Measurements from ENCODE around the gene ZFP62.

ZFP62 gene

DNA sequence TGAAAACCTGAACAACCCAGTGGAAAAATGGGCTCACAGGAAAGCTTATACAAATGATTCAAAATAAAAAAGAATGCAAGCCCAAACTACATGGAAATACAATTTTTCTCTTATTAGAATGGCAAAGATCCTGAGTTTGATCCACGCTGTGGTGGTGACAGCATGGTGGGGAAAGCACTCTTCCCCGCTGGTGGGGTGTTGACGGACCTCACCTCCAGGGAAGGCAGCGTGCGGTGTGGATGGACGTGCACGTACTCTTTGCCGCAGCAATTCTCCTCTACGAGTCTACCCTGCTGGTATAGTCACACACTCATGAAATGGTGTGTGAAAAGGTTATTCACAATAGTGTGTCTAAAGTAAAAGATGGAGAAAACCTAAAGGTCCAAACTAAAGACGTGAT lies 5.9 kb upstream of the ZFP62 start:
- DNase-seq: no peak

DNA sequence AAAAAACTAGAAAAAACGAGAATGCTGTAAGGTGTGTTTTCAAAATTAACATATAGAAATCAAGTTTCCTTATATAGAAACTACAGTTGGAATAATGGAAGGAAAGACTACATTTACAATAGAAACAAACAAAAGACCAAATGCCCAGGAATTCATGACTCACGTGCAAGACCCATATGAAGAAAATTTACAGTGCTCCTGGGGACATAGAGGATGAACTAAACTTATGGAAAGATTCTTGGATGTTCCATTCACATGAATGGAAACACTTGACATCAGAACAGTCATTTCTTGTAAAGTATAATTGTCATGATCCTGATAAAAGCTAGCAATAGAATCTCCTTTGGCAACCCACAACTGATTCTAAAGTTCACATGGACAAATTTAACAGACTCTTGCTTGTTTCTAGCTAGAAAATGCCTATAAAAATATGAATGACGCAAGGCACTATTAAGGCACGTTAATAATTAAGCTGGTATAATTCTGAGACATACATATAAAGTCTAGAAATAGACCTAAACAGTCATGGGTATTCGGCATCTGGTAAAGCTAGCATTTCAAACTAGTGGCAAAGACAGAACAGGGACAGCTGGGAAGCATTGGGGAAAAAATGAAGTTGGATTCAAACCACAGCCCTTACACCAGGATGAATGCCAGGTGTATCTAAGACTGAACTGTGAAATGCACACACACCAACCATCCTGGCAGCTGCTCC lies 5.1 kb upstream of the ZFP62 start:
- DNase-seq: no peak

DNA sequence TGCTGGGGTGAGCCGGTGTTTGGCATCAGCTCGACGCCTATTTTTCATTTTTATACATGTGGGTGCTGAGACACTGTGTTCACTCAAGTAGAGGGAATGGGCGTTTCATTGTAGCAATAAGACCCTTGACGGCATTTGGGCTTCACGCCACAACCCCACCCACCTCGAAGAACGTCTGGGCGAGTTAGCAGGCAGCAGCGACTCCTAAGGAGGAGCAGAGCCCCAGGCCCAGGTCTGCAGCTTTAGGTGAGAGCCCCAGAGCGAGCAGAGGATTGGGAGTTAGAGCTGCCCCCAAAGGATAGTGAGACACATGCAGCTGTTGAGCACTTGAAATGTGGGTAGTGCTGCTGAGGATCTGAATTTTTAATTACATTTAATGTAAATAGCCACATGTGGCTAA lies 1.6 kb upstream of the ZFP62 start:
- no peak for DNase-seq

DNA sequence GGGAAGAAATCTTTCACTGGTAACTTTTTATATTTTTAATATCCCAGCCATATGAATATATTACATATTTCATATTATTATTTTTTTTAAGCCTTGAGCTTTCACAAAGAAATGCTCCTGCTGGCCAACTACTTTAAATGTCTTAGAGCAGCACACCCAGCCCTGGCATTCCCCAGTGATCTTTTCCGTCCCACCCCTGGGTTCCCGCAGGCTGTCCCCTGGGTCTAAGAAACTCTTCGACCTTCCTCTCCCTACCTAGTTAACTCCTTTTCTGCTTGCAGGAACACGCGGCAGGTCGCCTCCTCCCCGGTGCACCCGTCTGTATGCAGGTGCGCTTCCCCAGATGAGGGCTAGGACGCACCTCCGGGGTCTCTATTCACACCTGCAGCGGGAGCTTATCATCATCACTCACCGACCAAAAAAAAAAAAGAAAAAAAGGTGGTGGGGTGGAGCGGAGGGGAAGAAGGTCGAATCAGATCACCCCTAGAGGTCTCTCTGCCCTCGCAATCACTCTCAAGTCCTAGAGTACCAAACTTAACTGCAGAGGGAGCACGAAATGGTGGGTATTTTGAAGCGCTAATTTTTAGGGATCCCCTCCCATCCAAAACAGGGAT lies 696 bp downstream of the ZFP62 start:
- DNase-seq: no peak

DNA sequence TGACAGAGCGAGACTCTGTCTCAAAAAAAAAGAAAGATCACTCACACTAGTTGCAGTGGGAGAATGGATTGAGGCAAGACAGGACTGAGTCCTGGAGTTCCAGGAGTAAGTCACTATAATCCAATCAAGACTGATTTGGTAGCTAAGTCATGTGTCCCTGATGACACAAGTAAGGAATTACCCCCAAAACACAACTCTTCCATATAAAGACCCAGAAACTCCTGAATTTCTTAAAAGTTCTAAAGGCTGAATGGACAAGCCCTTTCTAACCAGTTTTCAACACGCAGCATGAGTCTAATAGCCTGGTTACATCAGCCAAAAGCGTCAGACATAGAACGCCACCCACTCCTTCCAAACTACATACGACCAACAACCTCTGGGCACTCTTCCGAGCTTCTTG lies 2.5 kb downstream of the ZFP62 start:
- no peak for DNase-seq

DNA sequence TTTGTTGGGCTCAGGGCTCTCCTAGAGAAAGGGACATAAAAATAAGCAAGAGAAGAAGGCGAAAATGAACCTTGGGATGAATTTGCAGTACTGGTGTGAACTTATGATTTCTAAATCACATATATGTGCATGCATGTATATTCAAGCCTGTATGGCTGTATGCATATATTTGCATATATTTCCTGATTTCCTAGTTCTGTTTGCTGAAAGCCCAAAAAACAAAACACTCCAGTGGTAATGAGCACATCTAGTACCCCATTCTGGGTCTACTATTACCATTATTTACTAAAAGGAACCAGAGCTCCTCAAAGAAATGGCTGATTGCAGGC lies 7.3 kb downstream of the ZFP62 start:
- DNase-seq: no peak

DNA sequence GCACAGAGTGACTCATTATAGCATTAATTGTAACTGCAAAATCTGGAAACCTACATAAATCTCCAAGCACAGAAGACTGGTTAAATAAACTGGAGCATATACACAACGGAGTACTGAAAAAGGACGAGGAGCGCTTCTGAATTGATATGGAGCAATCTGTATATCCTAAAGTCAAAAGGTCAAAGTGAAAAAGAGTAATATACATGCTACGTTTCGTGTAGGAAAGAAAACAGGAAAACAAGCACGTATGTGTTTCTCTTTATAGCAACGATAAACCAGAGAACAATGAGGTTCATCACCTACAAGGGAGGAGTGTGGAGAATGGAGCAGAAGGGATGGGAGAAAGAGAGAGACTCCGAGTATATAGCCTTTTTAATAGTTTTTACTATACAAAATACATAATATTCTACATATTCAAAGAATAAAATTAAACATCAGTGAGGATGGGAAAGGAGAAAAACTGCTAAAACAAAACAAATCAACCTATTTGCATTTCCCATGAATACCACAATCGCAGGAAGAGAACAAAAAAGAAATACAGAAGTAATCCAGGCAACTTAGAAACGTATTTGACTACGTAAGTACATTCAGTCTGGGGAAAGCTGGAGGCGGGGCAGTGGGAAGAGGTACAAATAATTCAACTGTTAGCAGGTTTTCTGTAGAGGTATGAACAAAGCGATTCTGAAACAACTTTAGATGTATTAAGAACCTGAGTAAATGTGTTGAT lies 7.8 kb downstream of the ZFP62 start:
- no peak for DNase-seq

DNA sequence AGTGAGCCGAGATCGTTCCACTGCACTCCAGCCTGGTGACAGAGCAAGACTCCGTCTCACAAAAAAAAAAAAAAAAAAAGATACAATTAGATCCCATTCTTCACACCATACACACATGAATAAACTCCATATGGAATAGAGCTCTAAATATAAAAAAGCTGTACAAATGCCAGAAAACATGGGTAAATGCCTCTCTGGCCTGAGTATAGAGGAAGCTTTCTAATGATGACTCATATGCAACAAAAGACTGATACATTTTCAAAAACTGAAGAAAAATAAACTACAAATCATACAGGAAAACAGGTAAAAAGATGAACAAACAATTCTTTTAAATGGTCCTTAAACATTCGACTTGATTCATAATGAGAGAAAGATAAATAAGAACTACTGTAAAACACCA lies 8.6 kb downstream of the ZFP62 start:
- DNase-seq: no peak

DNA sequence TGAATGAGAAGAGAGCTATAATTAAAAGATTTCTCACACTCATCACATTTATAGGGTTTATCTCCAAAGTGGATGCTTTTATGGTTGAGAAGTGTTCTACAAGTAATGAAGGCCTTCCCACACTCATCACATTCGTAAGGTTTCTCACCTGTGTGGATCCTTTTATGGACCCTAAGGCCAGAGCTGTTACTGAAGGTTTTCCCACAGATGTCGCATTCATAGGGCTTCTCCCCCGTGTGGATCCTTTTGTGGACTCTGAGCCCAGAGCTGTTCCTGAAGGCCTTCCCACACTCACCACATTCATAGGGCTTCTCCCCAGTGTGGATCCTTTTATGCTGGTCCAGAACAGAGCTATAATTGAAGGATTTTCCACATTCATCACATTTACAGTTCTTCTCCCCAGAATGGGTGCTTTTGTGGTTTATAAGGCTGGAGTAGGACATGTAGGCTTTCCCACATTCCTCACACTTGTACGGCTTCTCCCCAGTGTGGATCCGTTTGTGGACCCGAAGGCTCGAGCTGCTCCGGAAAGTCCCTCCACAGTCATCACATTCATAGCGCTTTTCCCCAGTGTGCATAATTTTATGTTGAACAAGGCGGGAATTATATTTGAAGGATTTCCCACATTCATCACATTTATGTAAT lies 10.5 kb downstream of the ZFP62 start:
- no peak for DNase-seq

DNA sequence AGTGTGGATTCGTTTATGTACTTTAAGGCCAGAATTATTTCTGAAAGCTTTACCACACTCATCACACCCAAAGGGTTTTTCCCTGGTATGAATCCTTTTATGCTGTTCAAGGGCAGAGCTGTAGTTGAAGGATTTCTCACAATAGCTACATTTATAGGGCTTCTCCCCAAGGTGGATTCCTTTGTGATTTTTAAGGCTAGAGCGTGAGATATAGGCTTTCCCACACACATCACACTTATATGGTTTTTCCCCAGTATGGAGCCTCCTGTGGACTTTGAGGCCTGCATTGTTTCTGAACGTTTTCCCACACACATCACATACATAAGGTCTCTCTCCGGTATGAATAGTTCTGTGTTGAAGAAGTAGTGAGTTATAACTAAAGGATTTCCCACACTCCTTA lies 11.2 kb downstream of the ZFP62 start:
- no peak for DNase-seq

DNA sequence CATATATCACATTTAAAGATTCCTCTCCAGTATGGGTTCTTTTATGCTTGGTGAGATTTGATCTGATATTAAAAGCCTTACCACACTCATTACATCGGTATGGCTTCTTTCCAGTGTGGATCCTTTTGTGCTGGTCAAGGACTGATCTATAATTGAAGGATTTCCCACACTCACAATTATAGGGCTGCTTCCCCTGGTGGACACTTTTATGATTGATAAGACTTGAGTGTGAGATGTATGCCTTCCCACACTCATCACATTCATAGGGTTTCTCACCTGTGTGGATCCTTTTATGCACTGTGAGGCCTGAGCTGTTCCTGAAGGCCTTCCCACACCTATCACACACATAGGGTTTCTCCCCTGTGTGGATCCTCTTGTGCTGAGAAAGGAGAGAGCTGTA lies 12.2 kb downstream of the ZFP62 start:
- no peak for DNase-seq

DNA sequence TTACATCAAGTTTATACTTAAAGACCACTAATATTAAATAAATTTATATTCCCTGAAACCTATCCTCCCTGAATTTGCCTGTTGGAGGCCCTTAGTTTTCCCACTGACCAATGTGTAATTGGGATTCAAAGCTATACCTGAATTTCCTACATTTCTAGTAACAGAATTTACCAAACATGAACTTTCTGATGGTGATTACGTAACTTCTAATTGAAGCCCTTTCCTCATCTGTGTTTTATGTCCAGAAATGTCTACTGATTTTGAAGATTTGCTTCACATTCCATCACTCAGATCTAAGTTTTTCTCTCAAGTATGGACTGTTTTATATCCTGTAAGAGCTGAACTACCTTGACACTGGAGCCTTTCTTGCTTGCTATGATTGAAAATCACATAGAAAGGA lies 12.8 kb downstream of the ZFP62 start:
- no peak for DNase-seq

DNA sequence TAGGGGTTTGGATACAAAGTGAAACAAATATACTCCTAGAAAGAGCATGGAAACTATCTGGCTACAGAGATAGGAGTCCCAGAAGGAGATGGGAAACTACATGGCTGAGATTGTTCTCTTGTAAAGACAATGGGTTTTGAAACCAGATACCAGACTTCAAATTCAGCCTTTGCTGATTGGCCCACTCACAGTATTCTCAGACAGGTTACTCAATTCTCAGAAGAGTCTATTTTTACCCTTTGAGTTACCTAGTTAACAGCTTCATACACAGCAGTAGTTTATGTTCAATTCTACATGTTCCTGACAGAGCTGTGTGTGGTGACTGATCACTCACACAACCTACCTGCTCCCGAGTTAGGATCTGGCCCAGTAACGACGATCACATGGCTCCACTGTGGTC lies 14.1 kb downstream of the ZFP62 start:
- DNase-seq: no peak

DNA sequence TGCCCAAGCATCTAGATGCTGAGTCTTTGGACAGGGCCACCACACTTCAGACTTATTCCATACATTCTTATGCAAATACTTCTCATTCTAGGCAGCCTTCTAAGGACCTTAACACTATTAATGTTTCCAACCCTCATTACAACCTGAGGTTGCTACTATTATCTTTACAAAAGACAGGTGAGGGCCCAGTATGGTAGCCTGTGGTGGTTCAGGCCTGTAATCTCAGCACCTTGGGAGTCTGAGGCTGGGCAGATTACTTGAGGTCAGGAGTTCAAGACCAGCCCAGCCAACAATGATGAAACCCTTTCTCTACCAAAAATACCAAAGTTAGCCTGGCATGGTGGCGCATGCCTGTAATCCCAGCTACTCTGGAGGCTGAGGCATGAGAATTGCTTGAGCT lies 16.2 kb downstream of the ZFP62 start:
- DNase-seq: no peak

DNA sequence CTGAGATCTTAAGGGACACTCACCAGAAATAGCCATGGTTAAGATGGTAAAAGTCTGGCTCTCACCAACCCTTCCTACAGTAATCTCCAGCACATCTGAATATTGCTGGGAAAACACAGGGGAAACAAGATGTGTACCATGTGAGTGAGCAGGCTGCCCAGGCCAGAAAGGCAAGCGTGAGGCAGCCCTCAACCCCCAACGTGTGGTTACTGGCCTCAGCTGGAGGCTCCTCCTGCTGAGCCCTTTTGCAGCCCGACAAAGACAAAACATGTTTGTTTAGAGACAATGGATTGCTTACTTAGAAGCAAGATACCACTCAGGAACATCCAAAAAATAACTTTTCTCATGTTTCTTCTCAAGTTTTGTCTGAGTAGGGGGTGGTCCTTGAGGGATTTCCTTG lies 16.6 kb downstream of the ZFP62 start:
- no peak for DNase-seq

DNA sequence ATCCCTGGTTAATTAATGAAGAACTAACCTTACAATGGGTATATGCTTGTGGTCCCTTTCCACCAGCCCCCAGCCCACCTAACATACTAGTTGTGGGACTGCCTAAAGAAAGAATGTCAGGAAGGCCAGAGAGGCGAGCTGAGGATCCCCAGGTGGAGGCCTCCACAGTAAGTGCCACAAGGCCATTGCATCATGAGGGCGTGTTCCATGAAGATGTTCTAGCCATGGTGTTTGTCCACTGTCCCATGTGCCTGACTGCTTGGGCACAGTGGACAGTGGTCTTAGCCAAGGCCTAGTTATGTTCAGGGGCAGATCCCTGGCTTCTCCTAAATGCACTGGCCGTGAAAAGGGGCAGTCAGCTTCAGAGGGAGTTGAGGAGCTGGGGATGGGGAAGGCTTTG lies 21.1 kb downstream of the ZFP62 start:
- DNase-seq: no peak

DNA sequence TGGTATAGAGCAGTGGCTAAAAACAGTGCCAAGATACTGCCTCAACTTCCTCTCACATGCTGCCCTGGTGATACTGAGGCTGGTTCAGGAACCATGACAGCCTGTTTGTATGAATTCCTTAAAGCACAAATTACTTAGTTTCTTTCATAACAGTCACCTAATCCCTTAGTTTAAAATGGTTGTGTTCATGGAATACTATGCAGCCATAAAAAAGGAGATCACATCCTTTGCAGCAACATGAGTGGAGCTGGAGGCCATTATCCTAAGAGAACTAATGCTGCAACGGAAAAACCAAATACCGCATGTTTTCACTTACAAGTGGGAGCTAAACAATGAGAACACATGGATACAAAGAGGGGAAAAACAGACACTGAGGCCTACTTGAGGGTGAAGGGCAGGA lies 21.8 kb downstream of the ZFP62 start:
- DNase-seq: no peak

DNA sequence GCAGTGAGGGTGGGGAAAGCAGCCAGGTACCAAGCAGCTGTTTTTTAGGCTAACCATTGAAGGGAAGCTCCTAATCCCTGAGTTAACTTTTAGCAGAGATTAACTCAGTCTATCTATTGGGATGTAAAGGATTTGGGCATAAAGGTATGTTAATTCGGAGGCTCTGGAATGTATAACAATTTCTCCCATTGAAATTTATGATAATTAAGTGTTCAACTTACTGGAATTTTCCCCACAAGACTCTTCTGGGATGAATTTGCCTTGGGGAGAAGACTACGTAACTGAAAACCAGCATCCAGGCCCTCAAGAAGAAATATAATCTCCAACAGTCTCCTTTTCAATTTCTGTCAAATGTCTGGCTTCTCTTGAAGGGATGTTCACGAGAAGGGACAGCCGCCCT lies 23.6 kb downstream of the ZFP62 start:
- DNase-seq: no peak

DNA sequence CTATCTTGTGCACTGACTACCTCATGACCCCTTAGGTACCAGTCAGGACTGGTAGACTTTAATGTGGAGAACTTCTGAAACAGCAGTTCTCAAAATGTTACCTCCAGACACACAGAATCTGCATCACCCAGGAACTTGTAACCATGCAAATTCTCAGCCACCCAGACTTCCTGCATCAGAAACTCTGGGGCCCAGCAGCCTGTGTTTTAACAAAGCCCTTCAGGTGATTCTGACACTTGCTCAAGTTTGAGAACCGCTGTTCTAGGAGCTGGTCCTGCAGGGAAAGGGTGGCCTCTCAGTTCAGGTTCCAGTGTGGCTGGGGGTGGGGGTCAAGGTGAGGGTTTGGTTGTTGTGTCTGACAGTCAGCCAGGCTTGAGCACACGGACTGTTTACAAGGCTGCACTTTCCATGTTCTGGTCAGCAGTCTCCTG lies 28.4 kb downstream of the ZFP62 start:
- no peak for DNase-seq

DNA sequence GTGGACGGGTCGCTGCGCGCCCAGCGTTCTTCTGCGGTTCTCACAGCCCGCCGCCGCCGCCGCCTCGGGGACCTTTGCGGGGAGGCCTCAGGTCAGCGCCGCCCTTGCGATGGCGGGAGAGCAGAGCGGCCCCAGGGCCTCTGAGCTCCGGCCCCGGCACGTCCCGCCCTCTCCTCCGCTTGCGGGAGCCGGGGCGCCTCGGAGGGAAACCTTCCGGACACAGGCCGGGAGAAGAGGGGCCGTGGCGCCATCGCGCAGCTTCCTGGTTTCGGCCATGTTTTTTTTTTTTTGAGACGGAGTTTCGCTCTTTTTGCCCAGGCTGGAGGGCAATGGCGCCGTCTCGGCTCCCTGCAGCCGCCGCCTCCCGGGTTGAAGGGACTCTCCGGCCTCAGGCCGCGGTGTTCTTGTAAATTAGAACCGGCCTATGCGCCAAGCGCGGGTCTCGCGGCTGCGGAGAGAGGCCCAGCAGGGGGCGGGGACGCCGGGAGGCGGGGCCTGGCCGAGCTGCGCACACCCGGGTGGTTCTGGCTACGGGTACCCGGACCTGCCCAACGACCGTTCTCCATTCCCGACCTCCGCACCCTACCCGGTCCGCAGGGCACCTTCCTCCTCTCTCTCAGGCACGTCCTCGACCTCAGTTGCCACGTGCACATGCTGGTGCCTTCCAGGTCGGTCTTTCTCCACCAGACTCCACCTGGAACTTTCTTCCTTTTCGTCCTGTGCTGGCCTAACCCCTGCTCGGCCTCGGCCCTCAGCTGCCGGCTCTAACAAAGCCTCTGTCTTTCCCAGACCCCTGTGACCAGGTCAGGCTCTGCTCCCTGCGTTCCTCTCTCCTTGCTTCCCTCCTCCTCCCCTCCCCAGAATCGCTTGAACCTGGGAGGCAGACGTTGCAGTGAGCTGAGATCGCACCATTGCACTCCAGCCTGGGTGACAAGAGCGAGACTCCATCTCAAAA lies 29.7 kb downstream of the ZFP62 start:
- peak; percentile 88 for DNase-seq

DNA sequence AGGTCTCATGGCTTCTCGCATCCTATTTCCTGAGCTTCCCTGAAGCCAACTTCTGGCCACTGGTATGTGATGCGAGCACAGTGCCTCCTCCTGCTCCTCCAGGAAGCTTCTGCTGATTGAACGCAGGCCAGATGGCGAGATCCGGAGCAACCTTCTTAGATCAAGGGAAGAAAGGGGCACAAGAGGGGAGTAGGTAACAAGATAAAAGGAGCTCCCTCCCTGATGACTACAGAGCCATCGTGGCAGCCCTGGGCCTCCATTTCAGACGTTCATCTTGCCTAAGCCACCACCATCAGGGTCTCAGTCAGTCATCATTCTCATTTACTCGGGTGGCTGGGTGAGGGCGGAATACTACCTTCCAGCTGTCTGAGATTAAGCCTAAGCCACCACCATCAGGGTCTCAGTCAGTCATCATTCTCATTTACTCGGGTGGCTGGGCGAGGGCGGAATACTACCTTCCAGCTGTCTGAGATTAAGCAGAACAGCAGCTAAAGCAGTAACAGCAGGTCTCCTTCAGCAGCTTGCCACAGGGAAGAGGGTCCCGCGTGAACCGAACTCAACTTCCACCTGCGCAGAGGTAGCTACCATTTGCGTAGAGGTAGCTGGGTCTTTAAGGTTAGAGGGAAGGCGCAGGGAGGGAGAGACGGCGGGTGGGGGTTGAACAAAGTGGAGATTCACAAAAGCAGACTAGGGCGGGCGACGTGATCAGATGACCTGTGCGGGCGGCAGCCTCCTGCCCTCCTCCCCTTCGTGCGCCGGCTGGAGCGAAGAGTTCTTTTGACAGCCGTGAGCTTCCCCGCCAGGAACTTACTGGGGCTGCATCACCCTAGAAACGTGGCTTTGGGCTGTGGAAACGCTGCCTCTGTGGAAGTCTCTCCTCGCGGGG lies 30.6 kb downstream of the ZFP62 start:
- peak; percentile 61 for DNase-seq

DNA sequence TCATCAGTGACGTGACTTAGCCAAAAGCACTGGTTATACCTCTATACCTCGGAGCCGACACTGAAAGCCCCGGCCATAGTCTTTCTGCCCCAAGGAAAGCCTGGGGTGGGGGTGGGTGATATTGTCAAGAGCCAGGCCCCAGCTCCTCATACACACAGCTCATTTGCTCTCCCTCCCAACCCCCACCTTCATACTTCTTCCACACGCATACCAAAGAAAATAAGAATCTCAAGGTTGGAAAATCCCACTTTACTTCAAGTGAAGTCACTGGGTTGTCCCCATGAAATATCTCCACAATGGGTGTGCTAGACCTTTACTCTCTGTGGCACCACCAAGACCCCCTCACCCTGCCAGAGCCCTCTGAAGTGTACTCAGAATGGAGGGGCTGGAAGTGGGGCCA lies 31.4 kb downstream of the ZFP62 start:
- DNase-seq: no peak

Data from left hindlimb (tissue), 1 donor.